ENCODE results near the gene SDCBP2. TPM values are rescaled to one million over a fixed set of nuclear protein-coding genes. Genes with fewer than 3 reads are reported as not detected.

The SDCBP2 gene
- total RNA-seq, 1 experiment from 2014 or later = 3.3 TPM

GRCh38 chr20:1338096-1338495, 9.2 kb upstream of the SDCBP2 start (continued):
- TF ChIP-seq PREB (CRISPR knock-in tag; IDR thresholded peaks at IDR 0.05; ENCODE audit: borderline replicate concordance) (no peak), IRF2 (CRISPR knock-in tag; IDR thresholded peaks at IDR 0.05; ENCODE audit: borderline replicate concordance, low read depth) (no peak), TP53 (CRISPR knock-in tag; IDR thresholded peaks at IDR 0.05) (no peak), AR (CRISPR knock-in tag; IDR thresholded peaks at IDR 0.05) (no peak), GTF2I (CRISPR knock-in tag; conservative IDR thresholded peaks at IDR 0.05) (no peak), MXD4 (CRISPR knock-in tag; IDR thresholded peaks at IDR 0.05; ENCODE audit: borderline replicate concordance) (no peak)

- ATAC-seq = no peak
- no peak for DNase-seq (ENCODE audit: low spot score)
- TF ChIP-seq OVOL2 (CRISPR knock-in tag; IDR thresholded peaks at IDR 0.05; ENCODE audit: borderline replicate concordance) (no peak), MXD4 (CRISPR knock-in tag; IDR thresholded peaks at IDR 0.05; ENCODE audit: borderline replicate concordance) (no peak), STAT6 (CRISPR knock-in tag; conservative IDR thresholded peaks at IDR 0.05; ENCODE audit: low read depth) (no peak), PREB (CRISPR knock-in tag; IDR thresholded peaks at IDR 0.05; ENCODE audit: borderline replicate concordance) (no peak), ZNF232 (CRISPR knock-in tag; IDR thresholded peaks at IDR 0.05) (no peak), RORB (CRISPR knock-in tag; IDR thresholded peaks at IDR 0.05) (no peak), NFATC4 (CRISPR knock-in tag; IDR thresholded peaks at IDR 0.05) (no peak), USF2 (CRISPR knock-in tag; IDR thresholded peaks at IDR 0.05) (no peak), AR (CRISPR knock-in tag; IDR thresholded peaks at IDR 0.05) (no peak), FOXJ3 (CRISPR knock-in tag; IDR thresholded peaks at IDR 0.05; ENCODE audit: borderline replicate concordance) (no peak), ZNF281 (CRISPR knock-in tag; IDR thresholded peaks at IDR 0.05) (no peak), ZNF416 (CRISPR knock-in tag; IDR thresholded peaks at IDR 0.05) (no peak), ELF4 (CRISPR knock-in tag; IDR thresholded peaks at IDR 0.05; ENCODE audit: low read depth) (no peak), NR1H2 (CRISPR knock-in tag; IDR thresholded peaks at IDR 0.05) (no peak), E2F1 (CRISPR knock-in tag; IDR thresholded peaks at IDR 0.05) (no peak)
- ChIA-PET CTCF (interaction anchor here (1.2 to 2.0 kb wide), 2 partner anchors 25 to 167 kb away, joined by 3 to 9 read pairs; no protein-coding TSS in a partner anchor), POLR2A (no interaction called here)
- H3K27me3 Mint-ChIP-seq (ENCODE audit: low read depth) = no peaks in the 10 kb centered on the region; the same call in 1 of the 2 replicates
- peaks cover 11% of the 10 kb centered on the region; the same call in 1 of the 2 replicates for H3K36me3 Mint-ChIP-seq
- H3K9me3 Mint-ChIP-seq = no peaks in the 10 kb centered on the region
- no peak overlapping the region for H3K4me3 Mint-ChIP-seq
- H3K4me1 Mint-ChIP-seq = peaks cover 16% of the 10 kb centered on the region
- no peak overlapping the region; the same call in 1 of the 2 replicates for H3K27ac Mint-ChIP-seq
Measured at GRCh38 chr20:1337441-1337840, 8.5 kb upstream of the SDCBP2 start.
